Upper lobe of left lung (tissue), 4 donors: ENCODE results near the gene PPP2R2C.

Experiments used
- CTCF ChIP-seq, 6 experiments: fragments of 450-650 bp in 4 of 6; fragments of 200-600 bp in 2 of 6; sonication (generic) in 2 of 6; IDR thresholded peaks; one replicate each; pipeline ENCODE4 v1.5.1; 2016 to 2019; ENCODE audit warnings: antibody characterized with exemption in 6 of 6
- EP300 ChIP-seq, 4 donors: sonication (generic); formaldehyde crosslinking; IDR thresholded peaks; one replicate each; pipeline ENCODE4 v1.5.1; 2017; ENCODE audit warnings: antibody characterized with exemption in 4 of 4, control low read depth in 2 of 4
- POLR2AphosphoS5 ChIP-seq, 2 donors: sonication (generic); formaldehyde crosslinking; IDR thresholded peaks; one replicate each; pipeline ENCODE4 v1.5.1; 2017; ENCODE audit warnings: antibody characterized with exemption in 2 of 2

- TF ChIP-seq CTCF (IDR thresholded peaks at IDR 0.05) (no peak), EP300 (IDR thresholded peaks at IDR 0.05) (no peak), POLR2AphosphoS5 (IDR thresholded peaks at IDR 0.05) (no peak)
Measured at GRCh38 chr4:6516281-6516680, 43.9 kb upstream of the PPP2R2C start.
